B cell (primary cell): Measurements from ENCODE around the gene PIF1. TPM values are rescaled to one million over a fixed set of nuclear protein-coding genes. Genes with fewer than 3 reads are reported as not detected.
"Not testable (repeated sequence)": the region's sequence is repeated elsewhere in the genome, so short reads cannot be mapped to it uniquely, and the experiment has no call there.

Experiments used
- ATAC-seq: fragments of 200-7000 bp; cut with Tn5 transposase; one replicate; pipeline ENCODE4 v1.10.0; 2021; ENCODE audit warnings: low read depth, mild to moderate bottlenecking, moderate number of reproducible peaks, moderate library complexity
- CTCF ChIA-PET: fragments of 350-600 bp; sonication (Branson Sonifier 250); formaldehyde crosslinking; loops from one replicate; lab custom pipeline; 2021; ENCODE audit warnings: antibody characterized with exemption, inconsistent platforms; lab: Charles Lee
- POLR2A ChIA-PET: fragments of 350-600 bp; sonication (Branson Sonifier 250); formaldehyde crosslinking; loops from one replicate; lab custom pipeline; 2021; ENCODE audit warnings: antibody characterized with exemption; lab: Charles Lee
- DNase-seq: peaks from one replicate; pipeline ENCODE4 v3.0.0; 2013
- H2AFZ ChIP-seq: 2 replicates; pipeline ENCODE4 v1.6.1; 2012; ENCODE audit warnings: mild to moderate bottlenecking, low read depth, low read length; ENCODE audit not compliant: insufficient read depth, poor library complexity, severe bottlenecking
- H3K27ac ChIP-seq, 2 donors: 1 replicate in 1 of 2; 2 replicates in 1 of 2; pipeline ENCODE4 v1.5.1; 2012 to 2013; ENCODE audit warnings: low read length in 2 of 2, mild to moderate bottlenecking in 2 of 2, moderate library complexity in 1 of 2
- H3K27me3 ChIP-seq, 4 experiments: fragments of 200-600 bp in 1 of 4; sonication (generic) in 1 of 4; replicated peaks in 1 of 4; 1 replicate in 2 of 4; 2 replicates in 2 of 4; pipeline versions ENCODE4 v1.6.1 to v1.7.0; 2013 to 2016; ENCODE audit warnings: low read length in 3 of 4, mild to moderate bottlenecking in 2 of 4, mixed read lengths in 1 of 4, moderate library complexity in 1 of 4; ENCODE audit not compliant: insufficient read depth in 4 of 4, control insufficient read depth in 3 of 4; ENCODE audit errors: control extremely low read depth in 1 of 4
- H3K36me3 ChIP-seq, 2 experiments: replicated peaks in 1 of 2; 1 replicate in 1 of 2; 2 replicates in 1 of 2; pipeline versions ENCODE4 v1.6.1 to v1.7.1; 2013; ENCODE audit warnings: low read length in 1 of 2; ENCODE audit not compliant: insufficient read depth in 2 of 2, control insufficient read depth in 1 of 2; ENCODE audit errors: control extremely low read depth in 1 of 2, extremely low read depth in 1 of 2
- H3K4me1 ChIP-seq, 2 donors: fragments of 200-600 bp in 1 of 2; sonication (generic) in 1 of 2; 1 replicate in 1 of 2; 2 replicates in 1 of 2; pipeline versions ENCODE4 v1.5.1 to v1.6.1; 2013 to 2017; ENCODE audit warnings: low read length in 2 of 2; ENCODE audit not compliant: control insufficient read depth in 2 of 2, insufficient read depth in 2 of 2
- H3K4me2 ChIP-seq: replicated peaks from 2 replicates; pipeline ENCODE3; 2012; ENCODE audit warnings: mild to moderate bottlenecking, low read depth, low read length; ENCODE audit not compliant: poor library complexity, severe bottlenecking
- H3K4me3 ChIP-seq, 5 experiments: fragments of 200-600 bp in 1 of 5; sonication (generic) in 1 of 5; 1 replicate in 3 of 5; 2 replicates in 2 of 5; pipeline versions ENCODE4 v1.5.1 to v1.7.0; 2011 to 2016; ENCODE audit warnings: low read length in 4 of 5, mild to moderate bottlenecking in 4 of 5, low read depth in 2 of 5, control low read depth in 1 of 5, moderate library complexity in 1 of 5; ENCODE audit not compliant: insufficient read depth in 1 of 5; ENCODE audit errors: control extremely low read depth in 1 of 5, extremely low read depth in 1 of 5
- H3K79me2 ChIP-seq: fragments of 200-600 bp; sonication (generic); one replicate; pipeline ENCODE4 v1.6.0; 2016; ENCODE audit warnings: low read length; ENCODE audit not compliant: control insufficient read depth, insufficient read depth
- H3K9ac ChIP-seq: fragments of 200-600 bp; sonication (generic); 2 replicates; pipeline ENCODE4 v1.6.1; 2017; ENCODE audit warnings: mild to moderate bottlenecking, low read length, moderate library complexity
- H3K9me3 ChIP-seq, 3 donors: one replicate each; pipeline versions ENCODE4 v1.6.1 to v1.7.1; 2013; ENCODE audit warnings: low read length in 2 of 3; ENCODE audit not compliant: control insufficient read depth in 2 of 3, insufficient read depth in 1 of 3; ENCODE audit errors: control extremely low read depth in 1 of 3
- H4K20me1 ChIP-seq: 2 replicates; pipeline ENCODE4 v1.6.0; 2012; ENCODE audit warnings: mild to moderate bottlenecking, low read length; ENCODE audit not compliant: insufficient read depth, control insufficient read depth, poor library complexity, severe bottlenecking
- H3K27ac Mint-ChIP-seq: one replicate; pipeline ENCODE4 v1.8.0; 2021; ENCODE audit warnings: mixed read lengths
- H3K27me3 Mint-ChIP-seq: one replicate; pipeline ENCODE4 v1.8.0; 2021; ENCODE audit warnings: mixed read lengths
- H3K4me1 Mint-ChIP-seq: one replicate; pipeline ENCODE4 v1.8.0; 2021; ENCODE audit warnings: mixed read lengths
- H3K4me3 Mint-ChIP-seq: one replicate; pipeline ENCODE4 v1.8.0; 2021; ENCODE audit warnings: mixed read lengths
- H3K9me3 Mint-ChIP-seq: one replicate; pipeline ENCODE4 v1.8.0; 2022; ENCODE audit warnings: mixed read lengths; ENCODE audit not compliant: insufficient read depth
- EZH2 ChIP-seq: IDR thresholded peaks from 2 replicates; pipeline ENCODE4 v1.6.1; 2012; ENCODE audit warnings: borderline replicate concordance, low read depth, mild to moderate bottlenecking, moderate library complexity, low read length; ENCODE audit not compliant: insufficient read depth, poor library complexity, severe bottlenecking
- WGBS: methylation state at CpG from one replicate; pipeline ENCODE4 v1.1.5; 2013; ENCODE audit warnings: missing lambda C conversion rate; ENCODE audit not compliant: insufficient coverage; 5-methylcytosine and 5-hydroxymethylcytosine counted together
- intact Hi-C: fragments of 100-400 bp; cut with micrococcal nuclease; formaldehyde crosslinking; loops from one replicate; pipeline ENCODE4 v1.10.0; 2022
- polyA plus RNA-seq: library from polyadenylated mRNA; depleted of rRNA; stranded (reverse); fragments of >200 nt; gene quantifications from 2 replicates; pipeline ENCODE4 v1.2.3, GENCODE V29; 2012
- total RNA-seq, 2 donors: library from RNA; stranded (reverse); fragments of 120-200 nt in 1 of 2; gene quantifications; 1 replicate in 1 of 2; 2 replicates in 1 of 2; pipeline versions ENCODE4 v1.2.3 to v1.2.4, GENCODE V29; 2013 to 2022
- TF ChIP-seq, protein P1 (sequence below): fragments of 200-600 bp; IDR thresholded peaks from one replicate; pipeline ENCODE4 v1.8.0; 2022; ENCODE audit warnings: antibody characterized with exemption, mild to moderate bottlenecking

PIF1 gene
- total and polyA plus RNA-seq, 2 donors (not counting 1 experiment from before 2014, with no cell fraction given), result 2.0 to 6.2 TPM

DNA sequence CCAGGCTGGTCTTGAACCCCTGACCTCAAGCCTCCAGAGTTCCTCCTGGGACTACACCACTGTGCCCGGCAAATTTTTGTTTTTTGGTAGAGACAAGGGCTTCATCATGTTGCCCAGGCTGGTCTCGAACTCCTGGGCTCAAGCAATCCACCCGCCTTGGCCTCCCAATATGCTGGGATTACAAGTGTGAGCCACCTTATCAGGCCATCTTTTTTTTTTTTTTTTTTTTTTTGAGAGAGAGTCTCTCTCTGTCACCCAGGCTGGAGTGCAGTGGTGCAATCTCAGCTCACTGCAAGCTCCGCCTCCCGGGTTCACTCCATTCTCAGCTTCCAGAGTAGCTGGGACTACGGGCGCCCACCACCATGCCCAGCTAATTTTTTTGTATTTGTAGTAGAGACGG lies 11.2 kb downstream of the PIF1 start:
- H3K36me3 ChIP-seq, H3K79me2 ChIP-seq, DNase-seq, H3K27ac Mint-ChIP-seq, POLR2A ChIA-PET, H3K27me3 ChIP-seq, H3K9ac ChIP-seq, H3K4me2 ChIP-seq, H3K9me3 Mint-ChIP-seq, H3K27me3 Mint-ChIP-seq, H3K9me3 ChIP-seq, H3K4me3 ChIP-seq, H4K20me1 ChIP-seq, H2AFZ ChIP-seq, ATAC-seq, H3K4me3 Mint-ChIP-seq, intact Hi-C loops, H3K27ac ChIP-seq: not testable (repeated sequence)
- H3K4me1 Mint-ChIP-seq, result peaks cover 13% of the 10 kb centered on the region
- H3K4me1 ChIP-seq, result peaks cover 0 to 11% of the 10 kb centered on the region in 2 donors
- WGBS, result no CpG with 5 or more reads among the region's 8 CpGs
- CTCF ChIA-PET, result interaction anchor here (0.6 to 11.3 kb wide), 5 partner anchors 21 to 274 kb away, joined by 3 to 236 read pairs (median 4); no protein-coding TSS in a partner anchor

DNA sequence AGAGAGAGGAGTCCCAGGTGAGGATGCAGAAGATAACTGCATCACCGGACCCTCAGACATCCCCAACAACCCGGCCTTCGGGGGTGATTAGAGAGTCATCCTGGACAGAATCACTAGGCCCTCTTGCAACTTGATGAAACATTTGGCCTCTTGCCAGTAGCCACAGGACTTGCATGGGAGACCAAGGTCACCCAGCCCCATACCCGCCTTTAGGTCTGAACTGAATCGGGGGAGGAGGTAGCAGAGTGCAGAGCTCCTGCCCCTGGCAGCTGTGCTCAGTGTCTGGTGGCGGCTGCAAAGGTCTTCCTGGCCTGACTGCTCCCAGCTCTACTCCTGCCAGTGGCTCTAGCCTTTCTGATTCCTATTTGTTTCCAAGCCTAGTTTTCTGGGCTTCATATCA lies 12.4 kb downstream of the PIF1 start:
- H3K4me1 Mint-ChIP-seq, result peaks cover 13% of the 10 kb centered on the region
- intact Hi-C loops, result no loop called here
- Histone ChIP-seq H3K36me3 (no peaks in the 10 kb centered on the region), H2AFZ (no peak overlapping the region), H3K9me3 (no peaks in the 10 kb centered on the region), H3K27me3 (no peaks in the 10 kb centered on the region), H3K4me2 (no peak overlapping the region), H3K27ac (no peak overlapping the region), H3K4me3 (no peak overlapping the region), H3K79me2 (no peaks in the 10 kb centered on the region), H4K20me1 (no peaks in the 10 kb centered on the region), H3K4me1 (peaks cover 0 to 11% of the 10 kb centered on the region in 2 donors), H3K9ac (no peak overlapping the region)
- DNase-seq (no peak), ATAC-seq (no peak)
- ChIA-PET CTCF (interaction anchor here (0.8 to 11.3 kb wide), 3 partner anchors 8 to 84 kb away, joined by 3 to 236 read pairs (median 6); no protein-coding TSS in a partner anchor), POLR2A (no interaction called here)
- no peaks in the 10 kb centered on the region for H3K9me3 Mint-ChIP-seq
- no peak for TF ChIP-seq EZH2
- TF ChIP-seq, protein P1, sequence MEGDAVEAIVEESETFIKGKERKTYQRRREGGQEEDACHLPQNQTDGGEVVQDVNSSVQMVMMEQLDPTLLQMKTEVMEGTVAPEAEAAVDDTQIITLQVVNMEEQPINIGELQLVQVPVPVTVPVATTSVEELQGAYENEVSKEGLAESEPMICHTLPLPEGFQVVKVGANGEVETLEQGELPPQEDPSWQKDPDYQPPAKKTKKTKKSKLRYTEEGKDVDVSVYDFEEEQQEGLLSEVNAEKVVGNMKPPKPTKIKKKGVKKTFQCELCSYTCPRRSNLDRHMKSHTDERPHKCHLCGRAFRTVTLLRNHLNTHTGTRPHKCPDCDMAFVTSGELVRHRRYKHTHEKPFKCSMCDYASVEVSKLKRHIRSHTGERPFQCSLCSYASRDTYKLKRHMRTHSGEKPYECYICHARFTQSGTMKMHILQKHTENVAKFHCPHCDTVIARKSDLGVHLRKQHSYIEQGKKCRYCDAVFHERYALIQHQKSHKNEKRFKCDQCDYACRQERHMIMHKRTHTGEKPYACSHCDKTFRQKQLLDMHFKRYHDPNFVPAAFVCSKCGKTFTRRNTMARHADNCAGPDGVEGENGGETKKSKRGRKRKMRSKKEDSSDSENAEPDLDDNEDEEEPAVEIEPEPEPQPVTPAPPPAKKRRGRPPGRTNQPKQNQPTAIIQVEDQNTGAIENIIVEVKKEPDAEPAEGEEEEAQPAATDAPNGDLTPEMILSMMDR, result no peak
- 56% methylated on average over 6 of the region's 6 CpGs for WGBS
- H3K4me3 Mint-ChIP-seq, result no peak overlapping the region
- H3K27me3 Mint-ChIP-seq, result no peaks in the 10 kb centered on the region
- no peak overlapping the region for H3K27ac Mint-ChIP-seq
